Esophagus squamous epithelium (tissue), 4 donors: ENCODE data around the gene IP6K2.

Source experiments
- POLR2A ChIP-seq, 4 donors: fragments of 450-650 bp; IDR thresholded peaks; one replicate each; pipeline ENCODE4 v1.6.1; 2017; ENCODE audit warnings: antibody characterized with exemption in 4 of 4, mild to moderate bottlenecking in 4 of 4, moderate library complexity in 3 of 4
- TF ChIP-seq, protein P1 (sequence below), 6 experiments: fragments of 450-650 bp in 4 of 6; fragments of 200-600 bp in 2 of 6; sonication (generic) in 2 of 6; IDR thresholded peaks; one replicate each; pipeline ENCODE4 v1.5.1; 2016 to 2019; ENCODE audit warnings: antibody characterized with exemption in 6 of 6, mild to moderate bottlenecking in 4 of 6, moderate library complexity in 4 of 6

DNA sequence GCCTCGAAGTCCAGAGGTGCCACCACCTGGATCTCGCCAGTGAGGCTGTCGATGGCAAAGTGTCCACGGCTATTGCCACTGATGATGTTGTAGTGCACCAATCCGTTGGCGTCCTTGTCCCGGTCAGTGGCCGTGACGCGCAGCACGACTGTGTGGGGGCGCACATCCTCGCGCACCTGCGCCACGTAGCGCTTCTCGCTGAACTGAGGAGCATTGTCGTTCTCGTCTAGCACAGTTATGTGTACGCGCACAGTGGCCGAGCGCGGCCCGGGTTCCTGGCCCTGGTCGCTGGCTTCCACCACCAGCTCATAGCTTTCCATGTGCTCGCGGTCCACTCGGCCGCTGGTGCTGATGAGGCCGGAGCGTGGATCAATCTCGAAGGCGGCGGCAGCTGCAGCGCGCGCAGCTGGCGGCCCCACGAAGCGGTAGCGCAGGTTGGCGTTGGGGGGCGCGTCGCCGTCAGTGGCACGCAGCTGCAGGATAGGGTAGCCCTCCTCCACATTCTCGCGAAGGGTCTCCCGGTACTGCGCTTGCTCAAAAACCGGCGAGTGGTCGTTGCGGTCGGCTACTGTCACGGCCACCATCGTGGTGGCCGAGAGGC is 56.1 kb downstream of the IP6K2 start:
- TF ChIP-seq, protein P1, sequence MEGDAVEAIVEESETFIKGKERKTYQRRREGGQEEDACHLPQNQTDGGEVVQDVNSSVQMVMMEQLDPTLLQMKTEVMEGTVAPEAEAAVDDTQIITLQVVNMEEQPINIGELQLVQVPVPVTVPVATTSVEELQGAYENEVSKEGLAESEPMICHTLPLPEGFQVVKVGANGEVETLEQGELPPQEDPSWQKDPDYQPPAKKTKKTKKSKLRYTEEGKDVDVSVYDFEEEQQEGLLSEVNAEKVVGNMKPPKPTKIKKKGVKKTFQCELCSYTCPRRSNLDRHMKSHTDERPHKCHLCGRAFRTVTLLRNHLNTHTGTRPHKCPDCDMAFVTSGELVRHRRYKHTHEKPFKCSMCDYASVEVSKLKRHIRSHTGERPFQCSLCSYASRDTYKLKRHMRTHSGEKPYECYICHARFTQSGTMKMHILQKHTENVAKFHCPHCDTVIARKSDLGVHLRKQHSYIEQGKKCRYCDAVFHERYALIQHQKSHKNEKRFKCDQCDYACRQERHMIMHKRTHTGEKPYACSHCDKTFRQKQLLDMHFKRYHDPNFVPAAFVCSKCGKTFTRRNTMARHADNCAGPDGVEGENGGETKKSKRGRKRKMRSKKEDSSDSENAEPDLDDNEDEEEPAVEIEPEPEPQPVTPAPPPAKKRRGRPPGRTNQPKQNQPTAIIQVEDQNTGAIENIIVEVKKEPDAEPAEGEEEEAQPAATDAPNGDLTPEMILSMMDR (IDR thresholded peaks at IDR 0.05) = no peak
- TF ChIP-seq POLR2A (IDR thresholded peaks at IDR 0.05) = no peak
